Spleen (tissue), 7 donors: ENCODE data around the gene CPLX3.

Experiments
- CTCF ChIP-seq, 11 experiments: fragments of 200-600 bp in 7 of 11; fragments of 450-650 bp in 4 of 11; sonication (generic) in 4 of 11; IDR thresholded peaks in 8 of 11; conservative IDR thresholded peaks in 3 of 11; 1 replicate in 7 of 11; 2 replicates in 4 of 11; pipeline versions ENCODE4 v1.4.0 to v1.8.0; 2016 to 2021; ENCODE audit warnings: antibody characterized with exemption in 11 of 11, inconsistent platforms in 4 of 11, mild to moderate bottlenecking in 1 of 11
- POLR2A ChIP-seq, 3 donors: fragments of 450-650 bp; IDR thresholded peaks; one replicate each; pipeline ENCODE4 v1.5.1; 2017; ENCODE audit warnings: antibody characterized with exemption in 3 of 3, mild to moderate bottlenecking in 1 of 3
- donor health status: DM: no; HTN: no; CAD: no; lungs with moderate emphysema.
- donor health status: DM: no; HTN: no; CAD: no.
- donor health status: DM: no; HTN: no; CAD: no.

DNA sequence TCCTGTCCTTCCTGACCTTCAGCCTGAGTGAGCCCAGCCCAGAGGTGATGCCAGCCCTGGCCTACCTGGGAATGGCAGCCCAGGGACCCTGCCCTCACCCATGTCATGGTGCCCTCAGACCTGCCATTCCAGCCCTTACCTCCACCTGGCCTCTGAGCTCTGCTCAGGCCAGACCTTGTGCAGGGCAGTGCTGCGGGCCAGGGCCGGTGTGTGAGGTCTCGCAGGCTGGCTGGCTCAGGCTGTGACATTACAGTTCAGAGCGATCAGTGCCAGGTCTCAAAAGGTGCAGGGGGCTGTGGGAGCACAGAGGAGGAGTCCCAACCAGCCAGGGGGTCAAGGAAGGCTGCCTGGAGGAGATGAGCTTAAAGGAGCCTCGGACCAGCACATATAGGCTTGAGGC, 6.4 kb upstream of the CPLX3 start:
- TF ChIP-seq CTCF (IDR thresholded peaks at IDR 0.05 in 8 of 11, conservative IDR thresholded peaks at IDR 0.05 in 3 of 11) (no peak), POLR2A (IDR thresholded peaks at IDR 0.05) (no peak)
